Measurements from ENCODE around the gene TSC22D3. TPM values are rescaled to one million over a fixed set of nuclear protein-coding genes. Genes with fewer than 3 reads are reported as not detected.
"Not testable (repeated sequence)": the region's sequence is repeated elsewhere in the genome, so short reads cannot be mapped to it uniquely, and the experiment has no call there.

Gene TSC22D3
- total RNA-seq (2014; rRNA removed; shearing (Covaris generic)): 20.0 and 28.1 TPM in 2 replicates

GRCh38 chrX:107775734-107776511, at the start of gene TSC22D3:
Gene TSC22D3, minus strand, starts transcription at chrX:107775787. Its CDS starts 368 bp downstream, at chrX:107775419.
- H3K4me1 ChIP-seq (replicated peaks): peaks cover 6% of the 10 kb centered on the region; the same call in 1 of the 2 replicates
- no peaks in the 10 kb centered on the region for H3K27me3 ChIP-seq (replicated peaks)
- peak; percentile 53 to 69 for DNase-seq (ENCODE audit: low read depth in 1 of 2, low spot score in 2 of 2)
- no peak within 1 kb of the TSS for H3K27ac ChIP-seq
- no peaks in the 10 kb centered on the region for H3K9me3 ChIP-seq (replicated peaks)
- peak within 1 kb of the TSS; percentile 37 for H3K4me3 ChIP-seq
- no peaks in the 10 kb centered on the region for H3K36me3 ChIP-seq

- peak in 1 of 2 experiments; percentile 7 for DNase-seq (ENCODE audit: low read depth in 1 of 2, low spot score in 2 of 2)
- no peak overlapping the region for H3K27ac ChIP-seq
- H3K9me3 ChIP-seq (replicated peaks): no peaks in the 10 kb centered on the region
- no peaks in the 10 kb centered on the region for H3K36me3 ChIP-seq
- no peaks in the 10 kb centered on the region for H3K27me3 ChIP-seq (replicated peaks)
- no peak overlapping the region for H3K4me3 ChIP-seq
- no peaks in the 10 kb centered on the region for H3K4me1 ChIP-seq (replicated peaks)
Observed at GRCh38 chrX:107823456-107823855, 47.9 kb upstream of the TSC22D3 start.

- Histone ChIP-seq H3K4me3 (no peak overlapping the region), H3K27ac (no peak overlapping the region), H3K27me3 (replicated peaks) (no peaks in the 10 kb centered on the region), H3K4me1 (replicated peaks) (no peaks in the 10 kb centered on the region), H3K9me3 (replicated peaks) (no peaks in the 10 kb centered on the region), H3K36me3 (no peaks in the 10 kb centered on the region)
- DNase-seq (ENCODE audit: low read depth in 1 of 2, low spot score in 2 of 2): no peak
Observed at GRCh38 chrX:107823042-107823441, 47.5 kb upstream of the TSC22D3 start.

- no peak overlapping the region for H3K27ac ChIP-seq
- no peak overlapping the region for H3K4me3 ChIP-seq
- H3K9me3 ChIP-seq (replicated peaks): no peaks in the 10 kb centered on the region
- DNase-seq (ENCODE audit: low read depth in 1 of 2, low spot score in 2 of 2): no peak
- no peaks in the 10 kb centered on the region for H3K4me1 ChIP-seq (replicated peaks)
- no peaks in the 10 kb centered on the region for H3K27me3 ChIP-seq (replicated peaks)
- H3K36me3 ChIP-seq: no peaks in the 10 kb centered on the region
Observed at GRCh38 chrX:107818900-107819521, 43.4 kb upstream of the TSC22D3 start.

- not testable (repeated sequence) for H3K9me3 ChIP-seq (replicated peaks); H3K4me1 ChIP-seq (replicated peaks); H3K27ac ChIP-seq; H3K27me3 ChIP-seq (replicated peaks); H3K4me3 ChIP-seq; H3K36me3 ChIP-seq; DNase-seq (ENCODE audit: low read depth in 1 of 2, low spot score in 2 of 2)
Observed at GRCh38 chrX:107810053-107810452, 34.5 kb upstream of the TSC22D3 start.

GRCh38 chrX:107805179-107805578, 29.6 kb upstream of the TSC22D3 start:
- no peak for DNase-seq (ENCODE audit: low read depth in 1 of 2, low spot score in 2 of 2)
- H3K36me3 ChIP-seq: no peaks in the 10 kb centered on the region
- H3K27me3 ChIP-seq (replicated peaks): no peaks in the 10 kb centered on the region
- no peaks in the 10 kb centered on the region for H3K9me3 ChIP-seq (replicated peaks)
- H3K4me1 ChIP-seq (replicated peaks): no peaks in the 10 kb centered on the region
- H3K27ac ChIP-seq: no peak overlapping the region
- no peak overlapping the region for H3K4me3 ChIP-seq

- no peaks in the 10 kb centered on the region for H3K4me1 ChIP-seq (replicated peaks)
- H3K36me3 ChIP-seq: no peaks in the 10 kb centered on the region
- no peak for DNase-seq (ENCODE audit: low read depth in 1 of 2, low spot score in 2 of 2)
- H3K9me3 ChIP-seq (replicated peaks): no peaks in the 10 kb centered on the region
- H3K27ac ChIP-seq: no peak overlapping the region
- no peaks in the 10 kb centered on the region for H3K27me3 ChIP-seq (replicated peaks)
- no peak overlapping the region for H3K4me3 ChIP-seq
Observed at GRCh38 chrX:107804427-107804826, 28.8 kb upstream of the TSC22D3 start.

GRCh38 chrX:107787827-107788226, 12.2 kb upstream of the TSC22D3 start:
- no peaks in the 10 kb centered on the region for H3K36me3 ChIP-seq
- no peak overlapping the region for H3K27ac ChIP-seq
- DNase-seq (ENCODE audit: low read depth in 1 of 2, low spot score in 2 of 2): no peak
- no peaks in the 10 kb centered on the region for H3K9me3 ChIP-seq (replicated peaks)
- no peaks in the 10 kb centered on the region for H3K4me1 ChIP-seq (replicated peaks)
- no peak overlapping the region for H3K4me3 ChIP-seq
- no peaks in the 10 kb centered on the region for H3K27me3 ChIP-seq (replicated peaks)

GRCh38 chrX:107780525-107780924, 4.9 kb upstream of the TSC22D3 start:
- Histone ChIP-seq H3K4me3 (no peak overlapping the region), H3K27me3 (replicated peaks) (no peaks in the 10 kb centered on the region), H3K4me1 (replicated peaks) (peaks cover 6% of the 10 kb centered on the region; the same call in 1 of the 2 replicates), H3K27ac (no peak overlapping the region), H3K9me3 (replicated peaks) (no peaks in the 10 kb centered on the region), H3K36me3 (no peaks in the 10 kb centered on the region)
- no peak for DNase-seq (ENCODE audit: low read depth in 1 of 2, low spot score in 2 of 2)

- H3K27ac ChIP-seq: no peak within 1 kb of the TSS
- no peaks in the 10 kb centered on the region for H3K9me3 ChIP-seq (replicated peaks)
- H3K36me3 ChIP-seq: no peaks in the 10 kb centered on the region
- H3K27me3 ChIP-seq (replicated peaks): no peaks in the 10 kb centered on the region
- no peak for DNase-seq (ENCODE audit: low read depth in 1 of 2, low spot score in 2 of 2)
- H3K4me1 ChIP-seq (replicated peaks): peaks cover 6% of the 10 kb centered on the region; the same call in 1 of the 2 replicates
- H3K4me3 ChIP-seq: no peak within 1 kb of the TSS; the same call in 1 of the 2 replicates
Observed at GRCh38 chrX:107777536-107777832, 1.9 kb upstream of the TSC22D3 start, which contains the start of gene NCBP2L. Gene NCBP2L, plus strand, starts transcription at chrX:107777733. Its CDS starts 16,488 bp downstream, at chrX:107794221.

- no peaks in the 10 kb centered on the region for H3K36me3 ChIP-seq
- peak; percentile 72 to 73 for DNase-seq (ENCODE audit: low read depth in 1 of 2, low spot score in 2 of 2)
- no peak overlapping the region for H3K27ac ChIP-seq
- no peaks in the 10 kb centered on the region for H3K27me3 ChIP-seq (replicated peaks)
- no peaks in the 10 kb centered on the region for H3K9me3 ChIP-seq (replicated peaks)
- peaks cover 6% of the 10 kb centered on the region; the same call in 1 of the 2 replicates for H3K4me1 ChIP-seq (replicated peaks)
- peak overlapping the region; percentile 37; the same call in 1 of the 2 replicates for H3K4me3 ChIP-seq
Observed at GRCh38 chrX:107776649-107777535, 1.3 kb upstream of the TSC22D3 start.

- H3K27ac ChIP-seq: no peak overlapping the region
- no peaks in the 10 kb centered on the region for H3K27me3 ChIP-seq (replicated peaks)
- H3K4me1 ChIP-seq (replicated peaks): peaks cover 6% of the 10 kb centered on the region; the same call in 1 of the 2 replicates
- H3K9me3 ChIP-seq (replicated peaks): no peaks in the 10 kb centered on the region
- H3K4me3 ChIP-seq: peak overlapping the region; percentile 37
- no peaks in the 10 kb centered on the region for H3K36me3 ChIP-seq
- DNase-seq (ENCODE audit: low read depth in 1 of 2, low spot score in 2 of 2): no peak
Observed at GRCh38 chrX:107775000-107775733, 420 bp downstream of the TSC22D3 start.

GRCh38 chrX:107773906-107774435, 1.6 kb downstream of the TSC22D3 start:
- Histone ChIP-seq H3K27me3 (replicated peaks) (no peaks in the 10 kb centered on the region), H3K4me1 (replicated peaks) (peaks cover 6% of the 10 kb centered on the region; the same call in 1 of the 2 replicates), H3K9me3 (replicated peaks) (no peaks in the 10 kb centered on the region), H3K36me3 (no peaks in the 10 kb centered on the region), H3K4me3 (no peak overlapping the region), H3K27ac (no peak overlapping the region)
- no peak for DNase-seq (ENCODE audit: low read depth in 1 of 2, low spot score in 2 of 2)

Measured in SJSA1 (cell line).